OCI-LY7 (cell line): ENCODE data around the gene MAG. TPM values are rescaled to one million over a fixed set of nuclear protein-coding genes. Genes with fewer than 3 reads are reported as not detected.

Source experiments
- Bru-seq: library from RNA; stranded (reverse); fragments of 400-500 nt; gene quantifications from one replicate; lab custom pipeline; 2021; lab: Mats Ljungman, UMichigan
- BruChase-seq, 2 experiments: library from RNA; stranded (reverse); fragments of 400-500 nt; gene quantifications; one replicate each; lab custom pipeline; 2021; lab: Mats Ljungman, UMichigan
- BruUV-seq: library from RNA; stranded (reverse); fragments of 400-500 nt; replicated peaks from 2 replicates; lab custom pipeline; 2021; lab: Mats Ljungman, UMichigan
- CTCF ChIA-PET: fragments of 300-600 bp; sonication (Branson Sonifier 250); formaldehyde crosslinking; loops from one replicate; lab custom pipeline; 2022; ENCODE audit warnings: antibody characterized with exemption; ENCODE audit not compliant: unreplicated experiment; lab: Charles Lee
- POLR2A ChIA-PET: fragments of 300-600 bp; sonication (Branson Sonifier 250); formaldehyde crosslinking; loops from one replicate; lab custom pipeline; 2022; ENCODE audit warnings: antibody characterized with exemption; lab: Charles Lee
- DNase-seq: peaks from one replicate; pipeline ENCODE4 v3.0.0-alpha.2; 2015; ENCODE audit warnings: low spot score
- H2AFZ ChIP-seq: fragments of 200-600 bp; sonication (generic), shearing (Covaris generic); 2 replicates; pipeline ENCODE4 v1.6.1; 2014; ENCODE audit warnings: mild to moderate bottlenecking, antibody characterized with exemption, low read length, moderate library complexity
- H3K27ac ChIP-seq: fragments of 200-600 bp; sonication (generic); 2 replicates; pipeline ENCODE4 v1.5.1; 2014; ENCODE audit warnings: mixed run types, low read depth, mild to moderate bottlenecking, moderate library complexity, low read length, inconsistent platforms; ENCODE audit not compliant: poor library complexity, severe bottlenecking
- H3K36me3 ChIP-seq: fragments of 200-600 bp; sonication (generic); 2 replicates; pipeline ENCODE4 v1.6.1; 2014; ENCODE audit warnings: mild to moderate bottlenecking, antibody characterized with exemption, low read length, moderate library complexity, mixed read lengths; ENCODE audit not compliant: insufficient read depth
- H3K4me1 ChIP-seq: fragments of 200-600 bp; sonication (generic); 2 replicates; pipeline ENCODE4 v1.5.1; 2014; ENCODE audit warnings: mild to moderate bottlenecking, low read length; ENCODE audit not compliant: insufficient read depth, poor library complexity, severe bottlenecking
- H3K4me2 ChIP-seq: fragments of 200-600 bp; sonication (generic); 2 replicates; pipeline ENCODE4 v1.6.1; 2014; ENCODE audit warnings: mild to moderate bottlenecking, low read length
- H3K4me3 ChIP-seq: fragments of 200-600 bp; sonication (generic); 2 replicates; pipeline ENCODE4 v1.5.1; 2014; ENCODE audit warnings: mild to moderate bottlenecking, low read depth, low read length; ENCODE audit not compliant: poor library complexity, severe bottlenecking
- H3K79me2 ChIP-seq: fragments of 200-600 bp; sonication (generic); 2 replicates; pipeline ENCODE4 v1.6.1; 2016; ENCODE audit warnings: low read depth, mild to moderate bottlenecking, low read length, moderate library complexity, mixed read lengths; ENCODE audit not compliant: insufficient read depth
- H3K9me2 ChIP-seq: fragments of 200-600 bp; sonication (generic); 2 replicates; pipeline ENCODE4 v1.6.1; 2016; ENCODE audit warnings: mild to moderate bottlenecking, low read length, mixed read lengths; ENCODE audit not compliant: insufficient read depth
- H3K9me3 ChIP-seq: fragments of 200-600 bp; sonication (generic); 2 replicates; pipeline ENCODE4 v1.6.1; 2014; ENCODE audit warnings: mild to moderate bottlenecking, mixed run types, low read length, mixed read lengths
- H4K20me1 ChIP-seq: fragments of 200-600 bp; sonication (generic); 2 replicates; pipeline ENCODE4 v1.6.1; 2014; ENCODE audit warnings: mild to moderate bottlenecking, antibody characterized with exemption, low read length, moderate library complexity, mixed read lengths; ENCODE audit not compliant: insufficient read depth
- EZH2phosphoT487 ChIP-seq: fragments of 200-600 bp; sonication (generic); IDR thresholded peaks from 2 replicates; pipeline ENCODE4 v1.6.1; 2018; ENCODE audit warnings: low read depth, borderline replicate concordance, mild to moderate bottlenecking, mixed run types, antibody characterized with exemption, low read length, moderate library complexity, mixed read lengths
- intact Hi-C: fragments of 100-400 bp; cut with micrococcal nuclease; formaldehyde crosslinking; loops from one replicate; pipeline ENCODE4 v1.10.0; 2022; ENCODE audit not compliant: unreplicated experiment
- long read RNA-seq: library from polyadenylated mRNA; stranded (forward); transcript quantifications from one replicate; pipeline ENCODE4 v2.0.0, GENCODE V29; 2022
- total RNA-seq, 2 experiments: library from RNA; depleted of rRNA in 1 of 2; stranded (reverse); fragments of >200 nt in 1 of 2; shearing (Covaris generic) in 1 of 2; gene quantifications; 2 replicates each; pipeline ENCODE4 v1.2.3, GENCODE V29; 2014 to 2022
- TF ChIP-seq, protein P1 (sequence below): fragments of 200-600 bp; sonication (generic); conservative IDR thresholded peaks from 2 replicates; pipeline ENCODE4 v1.5.1; 2014; ENCODE audit warnings: mild to moderate bottlenecking, antibody characterized with exemption, low read length, moderate library complexity, mixed read lengths

Gene MAG, protein sequence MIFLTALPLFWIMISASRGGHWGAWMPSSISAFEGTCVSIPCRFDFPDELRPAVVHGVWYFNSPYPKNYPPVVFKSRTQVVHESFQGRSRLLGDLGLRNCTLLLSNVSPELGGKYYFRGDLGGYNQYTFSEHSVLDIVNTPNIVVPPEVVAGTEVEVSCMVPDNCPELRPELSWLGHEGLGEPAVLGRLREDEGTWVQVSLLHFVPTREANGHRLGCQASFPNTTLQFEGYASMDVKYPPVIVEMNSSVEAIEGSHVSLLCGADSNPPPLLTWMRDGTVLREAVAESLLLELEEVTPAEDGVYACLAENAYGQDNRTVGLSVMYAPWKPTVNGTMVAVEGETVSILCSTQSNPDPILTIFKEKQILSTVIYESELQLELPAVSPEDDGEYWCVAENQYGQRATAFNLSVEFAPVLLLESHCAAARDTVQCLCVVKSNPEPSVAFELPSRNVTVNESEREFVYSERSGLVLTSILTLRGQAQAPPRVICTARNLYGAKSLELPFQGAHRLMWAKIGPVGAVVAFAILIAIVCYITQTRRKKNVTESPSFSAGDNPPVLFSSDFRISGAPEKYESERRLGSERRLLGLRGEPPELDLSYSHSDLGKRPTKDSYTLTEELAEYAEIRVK
- total RNA-seq (2014; rRNA removed; shearing (Covaris generic)): 4.6 and 6.2 TPM in 2 replicates
- 8.4 and 10.1 TPM in 2 replicates for total RNA-seq (2022)
- Bru-seq, nascent RNA: percentile 47 among the genes with signal in this experiment
- percentile 49 among the genes with signal in this experiment for BruChase-seq, experiment 1, labeled RNA remaining after a 6-hour chase
- percentile 50 among the genes with signal in this experiment for BruChase-seq, experiment 2, labeled RNA remaining after a 2-hour chase
- long read RNA-seq, partial matches to known transcripts: 17 of 20 reads
- long read RNA-seq, other reads (novel, unspliced or antisense): 3 of 20 reads

DNA sequence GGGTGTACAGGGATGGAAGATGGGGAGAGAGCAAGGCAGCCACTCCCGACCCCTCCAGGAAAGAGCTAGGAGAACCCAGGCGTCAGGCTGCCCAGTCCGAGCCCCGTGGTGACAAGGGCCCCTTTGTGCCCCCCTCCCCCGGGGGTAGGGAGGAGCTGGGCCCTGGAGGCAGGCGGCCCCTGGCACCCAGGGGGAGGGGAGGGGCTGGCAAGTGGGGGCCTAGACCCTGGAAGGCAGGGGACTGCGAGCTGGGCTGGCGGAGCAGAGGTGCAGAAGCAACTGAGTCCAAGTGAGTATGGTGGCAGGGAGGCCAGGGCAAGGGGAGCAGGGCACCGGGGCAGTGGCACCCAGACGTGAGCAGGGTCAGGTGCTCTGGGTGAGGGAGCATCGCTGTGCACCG lies at the start of gene MAG:
Gene MAG, plus strand, starts transcription at position 246 of the 400 bp plus-strand sequence. CDS start 3,248 bp downstream, outside the sequence.
- peak within 1 kb of the TSS; percentile 80 for H3K4me2 ChIP-seq
- no peaks in the 10 kb centered on the region for H3K9me3 ChIP-seq
- H3K4me3 ChIP-seq: no peak within 1 kb of the TSS
- H3K36me3 ChIP-seq: no peaks in the 10 kb centered on the region
- no peaks in the 10 kb centered on the region for H3K9me2 ChIP-seq
- DNase-seq: no peak
- intact Hi-C loops: no loop called here
- POLR2A ChIA-PET: interaction anchor here (0.7 to 1.8 kb wide), 4 partner anchors 28 to 57 kb away, joined by 3 to 6 read pairs (median 4); no protein-coding TSS in a partner anchor
- no TSS peak for BruUV-seq
- H4K20me1 ChIP-seq: no peaks in the 10 kb centered on the region
- TF ChIP-seq EZH2phosphoT487: no peak
- TF ChIP-seq, protein P1, sequence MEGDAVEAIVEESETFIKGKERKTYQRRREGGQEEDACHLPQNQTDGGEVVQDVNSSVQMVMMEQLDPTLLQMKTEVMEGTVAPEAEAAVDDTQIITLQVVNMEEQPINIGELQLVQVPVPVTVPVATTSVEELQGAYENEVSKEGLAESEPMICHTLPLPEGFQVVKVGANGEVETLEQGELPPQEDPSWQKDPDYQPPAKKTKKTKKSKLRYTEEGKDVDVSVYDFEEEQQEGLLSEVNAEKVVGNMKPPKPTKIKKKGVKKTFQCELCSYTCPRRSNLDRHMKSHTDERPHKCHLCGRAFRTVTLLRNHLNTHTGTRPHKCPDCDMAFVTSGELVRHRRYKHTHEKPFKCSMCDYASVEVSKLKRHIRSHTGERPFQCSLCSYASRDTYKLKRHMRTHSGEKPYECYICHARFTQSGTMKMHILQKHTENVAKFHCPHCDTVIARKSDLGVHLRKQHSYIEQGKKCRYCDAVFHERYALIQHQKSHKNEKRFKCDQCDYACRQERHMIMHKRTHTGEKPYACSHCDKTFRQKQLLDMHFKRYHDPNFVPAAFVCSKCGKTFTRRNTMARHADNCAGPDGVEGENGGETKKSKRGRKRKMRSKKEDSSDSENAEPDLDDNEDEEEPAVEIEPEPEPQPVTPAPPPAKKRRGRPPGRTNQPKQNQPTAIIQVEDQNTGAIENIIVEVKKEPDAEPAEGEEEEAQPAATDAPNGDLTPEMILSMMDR: no peak
- H3K79me2 ChIP-seq: no peaks in the 10 kb centered on the region
- CTCF ChIA-PET: interaction anchor here (0.6 kb wide), 1 partner anchor 57 kb away, joined by 4 read pairs; no protein-coding TSS in a partner anchor
- H2AFZ ChIP-seq: no peak within 1 kb of the TSS
- H3K4me1 ChIP-seq: peaks cover 62% of the 10 kb centered on the region
- H3K27ac ChIP-seq: peak within 1 kb of the TSS; percentile 20

DNA sequence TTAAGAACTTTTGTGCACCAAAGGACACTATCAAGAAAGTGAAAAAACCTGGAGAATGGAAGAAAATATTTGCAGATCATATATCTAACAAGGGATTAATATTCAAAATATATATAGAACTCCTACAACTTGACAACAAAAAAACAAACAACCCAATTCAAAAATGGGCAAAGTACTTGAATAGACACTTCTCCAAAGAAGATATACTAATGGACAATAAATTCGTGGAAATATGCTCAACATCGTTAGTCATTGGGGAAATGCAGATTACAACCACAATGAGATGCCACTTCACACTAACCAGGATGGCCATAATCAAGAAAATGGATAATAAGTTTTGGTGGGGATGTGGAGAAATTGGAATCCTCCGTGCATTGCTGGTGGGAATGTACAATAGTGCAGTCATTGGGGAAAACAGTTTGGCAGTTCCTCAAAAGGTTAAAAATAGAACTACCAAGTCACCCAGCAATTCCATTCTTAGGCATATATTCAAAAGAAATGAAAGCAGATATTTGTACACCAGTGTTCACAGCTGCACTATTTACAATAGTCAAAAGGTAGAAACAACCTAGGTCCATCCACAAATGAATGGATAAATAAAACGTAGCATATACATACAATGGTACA lies 45.4 kb upstream of the MAG start:
- H3K36me3 ChIP-seq: peaks cover 14% of the 10 kb centered on the region
- POLR2A ChIA-PET: no interaction called here
- DNase-seq: no peak
- BruUV-seq: no TSS peak
- peaks cover 9% of the 10 kb centered on the region; the same call in 1 of the 2 replicates for H3K79me2 ChIP-seq
- peaks cover 19% of the 10 kb centered on the region for H3K9me3 ChIP-seq
- H2AFZ ChIP-seq: no peak overlapping the region; the same call in 1 of the 2 replicates
- H3K9me2 ChIP-seq: no peaks in the 10 kb centered on the region
- no peak for TF ChIP-seq EZH2phosphoT487
- TF ChIP-seq, protein P1: no peak
- peak overlapping the region; percentile 82 for H3K4me3 ChIP-seq
- H3K4me1 ChIP-seq: peaks cover 21% of the 10 kb centered on the region
- CTCF ChIA-PET: no interaction called here
- H3K4me2 ChIP-seq: peak overlapping the region; percentile 76
- no peak overlapping the region for H3K27ac ChIP-seq
- intact Hi-C loops: loop anchor here (5.0 kb wide), 1 partner anchor 381 kb away; the partner anchor contains the start of gene RBM42
- H4K20me1 ChIP-seq: no peaks in the 10 kb centered on the region
